Parietal lobe (tissue), 1 donor: ENCODE data around the gene CCDC71. TPM values are rescaled to one million over a fixed set of nuclear protein-coding genes. Genes with fewer than 3 reads are reported as not detected.

Experiments
- total RNA-seq: library from RNA; depleted of rRNA; stranded (reverse); fragments of >200 nt; gene quantifications from one replicate; pipeline ENCODE4 v1.2.3, GENCODE V29; 2014

The CCDC71 gene
- 24.7 TPM for total RNA-seq

GRCh38 chr3:49165771-49166751, at the start of gene CCDC71:
CCDC71 (minus strand) TSS chr3:49166331; CDS start chr3:49164208, 2,123 bp downstream.

GRCh38 chr3:49171119-49171774, 5.1 kb upstream of the CCDC71 start, which contains the start of gene KLHDC8B:
KLHDC8B (plus strand) TSS chr3:49171598; CDS start chr3:49172770, 1,172 bp downstream.

GRCh38 chr3:49132437-49133225, 33.5 kb downstream of the CCDC71 start, which contains the start of gene LAMB2:
LAMB2 (minus strand) TSS chr3:49133050; CDS start chr3:49132867, 183 bp downstream.

DNA sequence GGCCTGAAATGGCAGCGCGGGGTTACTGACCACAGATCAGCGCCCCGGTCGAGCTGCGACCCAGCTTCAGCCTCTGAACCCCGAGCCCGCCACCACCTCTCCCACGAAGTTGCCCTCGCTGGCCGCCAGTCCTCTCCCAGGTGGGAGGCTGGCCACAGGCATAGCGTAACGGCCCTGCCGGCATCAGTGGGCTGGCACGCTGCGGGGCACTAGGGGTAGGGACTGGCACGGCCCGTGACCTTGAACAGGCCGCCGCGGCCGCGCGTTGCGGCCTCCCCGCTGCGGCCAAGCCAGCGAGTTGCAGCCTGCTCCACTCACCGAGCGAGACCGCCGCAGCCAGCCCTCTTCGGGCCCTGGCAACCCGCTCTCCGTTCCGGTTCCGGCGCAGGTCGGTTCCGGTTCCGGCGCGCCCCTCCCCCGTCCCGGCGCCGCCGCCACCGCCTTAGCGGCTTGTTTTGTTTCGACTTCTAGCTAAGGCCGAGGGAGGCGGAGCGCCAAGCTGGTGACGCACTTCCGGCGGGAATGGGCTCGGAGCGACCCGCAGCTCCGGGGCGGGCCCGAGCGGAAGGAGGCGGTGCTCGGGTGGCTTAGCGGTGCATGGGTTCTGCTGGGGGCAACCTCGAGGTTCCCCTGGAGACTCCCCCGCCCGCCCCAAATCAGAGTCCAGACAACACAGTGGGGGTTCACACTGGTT, 45.5 kb downstream of the CCDC71 start, which contains the start of gene USP19:
TSS of gene USP19 (minus strand) at position 386 of the 694 bp plus-strand sequence. CDS start 1,678 bp downstream, outside the sequence.

Other genes with a start within 250 kb of the CCDC71 start
- gene ARIH2, start 247.5 kb downstream of the CCDC71 start, total RNA-seq = 120 TPM
- gene P4HTM, start 176.1 kb downstream of the CCDC71 start, total RNA-seq = 78.3 TPM
- 131 TPM for gene WDR6, start 158.9 kb downstream of the CCDC71 start, total RNA-seq
- 53.2 TPM for gene DALRD3, start 147.8 kb downstream of the CCDC71 start, total RNA-seq
- gene NDUFAF3, start 144.2 kb downstream of the CCDC71 start, total RNA-seq = 43.8 TPM
- 133 TPM for gene IMPDH2, start 136.9 kb downstream of the CCDC71 start, total RNA-seq
- gene QRICH1, start 72.3 kb downstream of the CCDC71 start, total RNA-seq = 187 TPM
- gene QARS1, start 61.6 kb downstream of the CCDC71 start, total RNA-seq = 170 TPM
- gene USP19, start 45.5 kb downstream of the CCDC71 start, total RNA-seq = 63.9 TPM
- 69.2 TPM for gene LAMB2, start 33.3 kb downstream of the CCDC71 start, total RNA-seq
- gene KLHDC8B, start 5.3 kb upstream of the CCDC71 start, total RNA-seq = 11.0 TPM
- gene C3orf62, start 110.9 kb upstream of the CCDC71 start, total RNA-seq = 8.5 TPM
- gene USP4, start 173.7 kb upstream of the CCDC71 start, total RNA-seq = 48.8 TPM
- gene GPX1, start 192.0 kb upstream of the CCDC71 start, total RNA-seq = 62.0 TPM
- gene RHOA, start 245.6 kb upstream of the CCDC71 start, total RNA-seq = 111 TPM
- gene TCTA, start 246.1 kb upstream of the CCDC71 start, total RNA-seq = 14.7 TPM